Mesenchymal stem cell (in vitro differentiated cells and primary cell): ENCODE results near the gene FAM219B.

Source experiments
- DNase-seq: peaks from one replicate; pipeline ENCODE4 v3.0.0-alpha.2; 2013
- H2AFZ ChIP-seq: one replicate; pipeline ENCODE4 v1.6.1; 2013; ENCODE audit warnings: low read depth, mild to moderate bottlenecking, control low read depth, inconsistent platforms, low read length, moderate library complexity
- H2AK5ac ChIP-seq: 2 replicates; pipeline ENCODE4 v1.6.1; 2013; ENCODE audit warnings: low read length, moderate library complexity, mild to moderate bottlenecking, inconsistent platforms; ENCODE audit not compliant: severe bottlenecking
- H2BK120ac ChIP-seq: one replicate; pipeline ENCODE4 v1.6.1; 2013; ENCODE audit warnings: low read depth, mild to moderate bottlenecking, inconsistent platforms, low read length, moderate library complexity
- H2BK12ac ChIP-seq, 2 experiments: one replicate each; pipeline ENCODE4 v1.6.1; 2013; ENCODE audit warnings: inconsistent platforms in 2 of 2, low read length in 2 of 2, mild to moderate bottlenecking in 2 of 2, moderate library complexity in 2 of 2, control low read depth in 1 of 2
- H2BK15ac ChIP-seq: one replicate; pipeline ENCODE4 v1.6.1; 2013; ENCODE audit warnings: mild to moderate bottlenecking, low read depth, inconsistent platforms; ENCODE audit not compliant: poor library complexity, severe bottlenecking
- H2BK5ac ChIP-seq: 2 replicates; pipeline ENCODE4 v1.6.1; 2013; ENCODE audit warnings: low read depth, mild to moderate bottlenecking, low read length, control low read depth, inconsistent platforms; ENCODE audit not compliant: poor library complexity, severe bottlenecking
- H3K14ac ChIP-seq, 2 experiments: one replicate each; pipeline ENCODE4 v1.6.1; 2013; ENCODE audit warnings: inconsistent platforms in 2 of 2, low read length in 2 of 2, control low read depth in 1 of 2, mild to moderate bottlenecking in 1 of 2, moderate library complexity in 1 of 2
- H3K18ac ChIP-seq, 2 experiments: one replicate each; pipeline ENCODE4 v1.6.1; 2013; ENCODE audit warnings: inconsistent platforms in 2 of 2, low read length in 2 of 2, control low read depth in 1 of 2, low read depth in 1 of 2, mild to moderate bottlenecking in 1 of 2
- H3K23ac ChIP-seq, 2 experiments: one replicate each; pipeline ENCODE4 v1.6.1; 2013; ENCODE audit warnings: inconsistent platforms in 2 of 2, low read length in 2 of 2, mild to moderate bottlenecking in 2 of 2, moderate library complexity in 2 of 2, control low read depth in 1 of 2
- H3K27ac ChIP-seq: 2 replicates; pipeline ENCODE4 v1.5.1; 2013; ENCODE audit warnings: mild to moderate bottlenecking, moderate library complexity, low read length, control low read depth, inconsistent platforms; ENCODE audit not compliant: poor library complexity, severe bottlenecking
- H3K27me3 ChIP-seq, 2 experiments: 2 replicates each; pipeline versions ENCODE4 v1.6.1 to v1.7.0; 2013; ENCODE audit warnings: low read length in 2 of 2, mild to moderate bottlenecking in 2 of 2, moderate library complexity in 2 of 2, control low read depth in 1 of 2, inconsistent platforms in 1 of 2; ENCODE audit not compliant: control insufficient read depth in 1 of 2, insufficient read depth in 1 of 2
- H3K36me3 ChIP-seq, 2 experiments: 2 replicates each; pipeline versions ENCODE4 v1.6.1 to v1.7.0; 2013; ENCODE audit warnings: low read length in 2 of 2, control low read depth in 1 of 2, inconsistent platforms in 1 of 2, low read depth in 1 of 2, mild to moderate bottlenecking in 1 of 2; ENCODE audit not compliant: insufficient read depth in 2 of 2, control insufficient read depth in 1 of 2
- H3K4ac ChIP-seq, 2 experiments: one replicate each; pipeline ENCODE4 v1.6.1; 2013; ENCODE audit warnings: inconsistent platforms in 2 of 2, low read length in 2 of 2, mild to moderate bottlenecking in 2 of 2, moderate library complexity in 2 of 2, control low read depth in 1 of 2, low read depth in 1 of 2
- H3K4me1 ChIP-seq: 2 replicates; pipeline ENCODE4 v1.6.1; 2013; ENCODE audit warnings: low read depth, low read length, control low read depth; ENCODE audit not compliant: control insufficient read depth, insufficient read depth
- H3K4me2 ChIP-seq: 2 replicates; pipeline ENCODE4 v1.6.1; 2013; ENCODE audit warnings: low read length, mild to moderate bottlenecking, inconsistent platforms; ENCODE audit not compliant: poor library complexity, severe bottlenecking
- H3K4me3 ChIP-seq, 2 experiments: 2 replicates each; pipeline versions ENCODE4 v1.5.1 to v1.7.0; 2013; ENCODE audit warnings: low read length in 2 of 2, mild to moderate bottlenecking in 2 of 2, control low read depth in 1 of 2, low read depth in 1 of 2; ENCODE audit not compliant: insufficient read depth in 1 of 2
- H3K79me1 ChIP-seq: replicated peaks from 2 replicates; pipeline ENCODE4 v1.6.1; 2013; ENCODE audit warnings: mild to moderate bottlenecking, control low read depth, low read length, inconsistent platforms; ENCODE audit not compliant: poor library complexity, severe bottlenecking
- H3K9ac ChIP-seq: 2 replicates; pipeline ENCODE4 v1.7.0; 2013; ENCODE audit warnings: mild to moderate bottlenecking, low read length, moderate library complexity
- H3K9me3 ChIP-seq: 2 replicates; pipeline ENCODE4 v1.7.0; 2013; ENCODE audit warnings: mild to moderate bottlenecking, low read length; ENCODE audit not compliant: control insufficient read depth
- H4K8ac ChIP-seq: one replicate; pipeline ENCODE4 v1.6.1; 2013; ENCODE audit warnings: inconsistent platforms, mild to moderate bottlenecking, low read length, moderate library complexity
- H4K91ac ChIP-seq: one replicate; pipeline ENCODE4 v1.6.1; 2013; ENCODE audit warnings: mild to moderate bottlenecking, low read length, inconsistent platforms
- WGBS: methylation state at CpG from one replicate; pipeline ENCODE4 v1.1.7; 2013; ENCODE audit warnings: mixed read lengths; 5-methylcytosine and 5-hydroxymethylcytosine counted together

FAM219B gene

GRCh38 chr15:74856537-74856936 lies 50.1 kb downstream of the FAM219B start:
- no peak overlapping the region for H2BK15ac ChIP-seq
- H2BK12ac ChIP-seq, result no peak overlapping the region
- H2BK120ac ChIP-seq, result no peak overlapping the region
- no peak overlapping the region for H4K8ac ChIP-seq
- no peak overlapping the region for H3K27ac ChIP-seq
- no peak overlapping the region for H3K4me3 ChIP-seq
- no peak overlapping the region for H2AK5ac ChIP-seq
- no peak overlapping the region for H3K4me2 ChIP-seq
- H3K27me3 ChIP-seq, result no peaks in the 10 kb centered on the region
- no peak overlapping the region for H4K91ac ChIP-seq
- H2AFZ ChIP-seq, result no peak overlapping the region
- H2BK5ac ChIP-seq, result no peak overlapping the region
- 100% methylated on average over 1 of the region's 1 CpG for WGBS
- no peak overlapping the region for H3K14ac ChIP-seq
- peaks cover 17% of the 10 kb centered on the region for H3K4me1 ChIP-seq
- H3K36me3 ChIP-seq, result peaks cover 26 to 30% of the 10 kb centered on the region in 2 experiments
- H3K4ac ChIP-seq, result no peak overlapping the region
- DNase-seq, result no peak
- H3K23ac ChIP-seq, result no peak overlapping the region
- no peak overlapping the region for H3K9ac ChIP-seq
- no peak overlapping the region for H3K18ac ChIP-seq
- H3K79me1 ChIP-seq, result peaks cover 50% of the 10 kb centered on the region
- H3K9me3 ChIP-seq, result no peaks in the 10 kb centered on the region

GRCh38 chr15:74855857-74856256 lies 50.8 kb downstream of the FAM219B start:
- WGBS, result 95% methylated on average over 2 of the region's 2 CpGs
- no peak overlapping the region for H4K8ac ChIP-seq
- no peaks in the 10 kb centered on the region for H3K9me3 ChIP-seq
- H3K27me3 ChIP-seq, result no peaks in the 10 kb centered on the region
- H3K4me3 ChIP-seq, result no peak overlapping the region
- H3K18ac ChIP-seq, result no peak overlapping the region
- H2BK5ac ChIP-seq, result no peak overlapping the region
- H3K79me1 ChIP-seq, result peaks cover 51% of the 10 kb centered on the region
- no peak overlapping the region for H3K9ac ChIP-seq
- no peak overlapping the region for H3K23ac ChIP-seq
- H2BK15ac ChIP-seq, result no peak overlapping the region
- no peak for DNase-seq
- H2AK5ac ChIP-seq, result no peak overlapping the region
- no peak overlapping the region for H3K14ac ChIP-seq
- no peak overlapping the region for H3K27ac ChIP-seq
- no peak overlapping the region for H3K4ac ChIP-seq
- no peak overlapping the region for H2BK120ac ChIP-seq
- peaks cover 17% of the 10 kb centered on the region for H3K4me1 ChIP-seq
- no peak overlapping the region for H2AFZ ChIP-seq
- H2BK12ac ChIP-seq, result no peak overlapping the region
- no peak overlapping the region for H3K4me2 ChIP-seq
- H3K36me3 ChIP-seq, result peaks cover 33 to 37% of the 10 kb centered on the region in 2 experiments
- no peak overlapping the region for H4K91ac ChIP-seq

GRCh38 chr15:74854453-74855022 lies 52.1 kb downstream of the FAM219B start:
- Histone ChIP-seq H2BK15ac (no peak overlapping the region), H4K91ac (no peak overlapping the region), H4K8ac (no peak overlapping the region), H2AK5ac (no peak overlapping the region), H2BK120ac (no peak overlapping the region), H3K4ac (no peak overlapping the region), H2BK12ac (no peak overlapping the region), H3K79me1 (peaks cover 52% of the 10 kb centered on the region), H3K4me1 (peaks cover 12% of the 10 kb centered on the region), H3K18ac (no peak overlapping the region), H3K4me2 (no peak overlapping the region), H3K23ac (no peak overlapping the region), H3K4me3 (no peak overlapping the region), H2AFZ (no peak overlapping the region), H3K36me3 (peaks cover 46 to 50% of the 10 kb centered on the region in 2 experiments), H3K9ac (no peak overlapping the region), H3K14ac (no peak overlapping the region), H3K27ac (no peak overlapping the region), H3K9me3 (no peaks in the 10 kb centered on the region), H3K27me3 (no peaks in the 10 kb centered on the region), H2BK5ac (no peak overlapping the region)
- over 99% methylated on average over 13 of the region's 13 CpGs for WGBS
- DNase-seq, result no peak

GRCh38 chr15:74851960-74852359 lies 54.7 kb downstream of the FAM219B start:
- Histone ChIP-seq H2BK12ac (no peak overlapping the region), H3K36me3 (peaks cover 65 to 69% of the 10 kb centered on the region in 2 experiments), H2AFZ (no peak overlapping the region), H3K4me3 (no peak overlapping the region), H2BK5ac (no peak overlapping the region), H4K91ac (no peak overlapping the region), H4K8ac (no peak overlapping the region), H3K18ac (no peak overlapping the region), H2AK5ac (no peak overlapping the region), H3K4me2 (no peak overlapping the region), H3K27ac (no peak overlapping the region), H2BK120ac (no peak overlapping the region), H3K27me3 (no peaks in the 10 kb centered on the region), H2BK15ac (no peak overlapping the region), H3K79me1 (peaks cover 45% of the 10 kb centered on the region), H3K4ac (no peak overlapping the region), H3K9ac (no peak overlapping the region), H3K14ac (no peak overlapping the region), H3K4me1 (peaks cover 11% of the 10 kb centered on the region), H3K23ac (no peak overlapping the region), H3K9me3 (no peaks in the 10 kb centered on the region)
- 89% methylated on average over 7 of the region's 7 CpGs for WGBS
- no peak for DNase-seq
